HG03457 (cell line): ENCODE data around the gene RRM2.

ENCODE experiments used
- ATAC-seq: cut with Tn5 transposase; IDR thresholded peaks from one replicate; pipeline ENCODE4 v1.9.1; 2021; ENCODE audit warnings: moderate number of reproducible peaks; ENCODE audit not compliant: unreplicated experiment

RRM2 gene

GRCh38 chr2:10151462-10151861 is 28.9 kb downstream of the RRM2 start:
- ATAC-seq, result no peak

- ATAC-seq, result no peak
These were observed 34.8 kb downstream of the RRM2 start for GRCh38 chr2:10157293-10157692.

- ATAC-seq, result no peak
These were observed 36.1 kb downstream of the RRM2 start for GRCh38 chr2:10158681-10159080.

GRCh38 chr2:10159086-10159485 is 36.5 kb downstream of the RRM2 start:
- no peak for ATAC-seq

GRCh38 chr2:10159581-10160131 is 37.1 kb downstream of the RRM2 start:
- no peak for ATAC-seq

- ATAC-seq, result no peak
These were observed 37.8 kb downstream of the RRM2 start for GRCh38 chr2:10160203-10160955.

- ATAC-seq, result no peak
These were observed 38.8 kb downstream of the RRM2 start for GRCh38 chr2:10161206-10161931.

- ATAC-seq, result no peak
These were observed 39.5 kb downstream of the RRM2 start for GRCh38 chr2:10161961-10162441.

GRCh38 chr2:10162586-10163497 is 40.3 kb downstream of the RRM2 start:
- ATAC-seq, result no peak

GRCh38 chr2:10163498-10164486 is 41.3 kb downstream of the RRM2 start:
- ATAC-seq, result no peak

GRCh38 chr2:10164601-10165000 is 42.1 kb downstream of the RRM2 start:
- no peak for ATAC-seq

GRCh38 chr2:10165282-10165681 is 42.7 kb downstream of the RRM2 start:
- ATAC-seq, result no peak

- ATAC-seq, result no peak
These were observed 43.5 kb downstream of the RRM2 start for GRCh38 chr2:10165861-10166675.

- no peak for ATAC-seq
These were observed 44.2 kb downstream of the RRM2 start for GRCh38 chr2:10166676-10167292.

GRCh38 chr2:10167316-10167715 is 44.8 kb downstream of the RRM2 start:
- ATAC-seq, result no peak

- no peak for ATAC-seq
These were observed 45.7 kb downstream of the RRM2 start for GRCh38 chr2:10168221-10168620.

- no peak for ATAC-seq
These were observed 46.6 kb downstream of the RRM2 start for GRCh38 chr2:10169053-10169578.

GRCh38 chr2:10169581-10169980 is 47.0 kb downstream of the RRM2 start:
- no peak for ATAC-seq
